ENCODE data around the gene MRPS17. TPM values are rescaled to one million over a fixed set of nuclear protein-coding genes. Genes with fewer than 3 reads are reported as not detected.
"Not testable (repeated sequence)": the region's sequence is repeated elsewhere in the genome, so short reads cannot be mapped to it uniquely, and the experiment has no call there.

MRPS17 gene
- total RNA-seq, result 10 to 100 TPM; 17.9 to 18.8 TPM
- long read RNA-seq, transcript MRPS17-201 (3 exons, 1,845 nt), result major isoform, 11 of 12 reads
- long read RNA-seq, partial matches to known transcripts, result 0 of 12 reads
- long read RNA-seq, other reads (novel, unspliced or antisense), result 1 of 12 reads

- peak; percentile 100 for ATAC-seq
- intact Hi-C loops (cut with DNase I), result no loop called here
- DNase-seq, result peak; percentile 92
Measured at GRCh38 chr7:55951637-55952351, at the start of gene MRPS17. MRPS17 (plus strand) TSS chr7:55951877; CDS start chr7:55953196, 1,319 bp downstream.

- DNase-seq, result no peak
- intact Hi-C loops (cut with DNase I), result no loop called here
- ATAC-seq, result no peak
Measured at GRCh38 chr7:55903985-55904759, 47.5 kb upstream of the MRPS17 start.

- intact Hi-C loops (cut with DNase I), result no loop called here
- DNase-seq (no peak), ATAC-seq (no peak)
Measured at GRCh38 chr7:55912748-55913158, 38.9 kb upstream of the MRPS17 start.

GRCh38 chr7:55917771-55918170 is 33.9 kb upstream of the MRPS17 start:
- DNase-seq (no peak), ATAC-seq (no peak)
- intact Hi-C loops (cut with DNase I), result no loop called here

GRCh38 chr7:55928006-55928767 is 23.5 kb upstream of the MRPS17 start:
- ATAC-seq, result no peak
- intact Hi-C loops (cut with DNase I), result no loop called here
- DNase-seq, result no peak

GRCh38 chr7:55931421-55932151 is 20.1 kb upstream of the MRPS17 start:
- no peak for DNase-seq
- ATAC-seq, result no peak
- intact Hi-C loops (cut with DNase I), result no loop called here

- no peak for DNase-seq
- no peak for ATAC-seq
- intact Hi-C loops (cut with DNase I), result no loop called here
Measured at GRCh38 chr7:55939514-55940123, 12.1 kb upstream of the MRPS17 start.

GRCh38 chr7:55946545-55946944 is 5.1 kb upstream of the MRPS17 start:
- intact Hi-C loops (cut with DNase I), result no loop called here
- ATAC-seq (no peak), DNase-seq (no peak)

GRCh38 chr7:55952352-55952671 is 635 bp downstream of the MRPS17 start:
- DNase-seq; intact Hi-C loops (cut with DNase I); ATAC-seq: not testable (repeated sequence)

GRCh38 chr7:55953707-55954475 is 2.2 kb downstream of the MRPS17 start:
- ATAC-seq (no peak), DNase-seq (no peak)
- intact Hi-C loops (cut with DNase I), result no loop called here

- ATAC-seq (no peak), DNase-seq (no peak)
- intact Hi-C loops (cut with DNase I), result no loop called here
Measured at GRCh38 chr7:55957190-55957589, 5.5 kb downstream of the MRPS17 start.

- no peak for DNase-seq
- intact Hi-C loops (cut with DNase I), result loop anchor here in 1 of 2 donors (5.0 kb wide), 1 partner anchor 75 kb away; the partner anchor contains the start of gene ZNF713
Measured at GRCh38 chr7:55962014-55962413, 10.3 kb downstream of the MRPS17 start.

GRCh38 chr7:55963584-55964168 is 12.0 kb downstream of the MRPS17 start:
- intact Hi-C loops (cut with DNase I), result loop anchor here in 1 of 2 donors (5.0 kb wide), 1 partner anchor 76 kb away; the partner anchor contains the start of gene ZNF713
- ATAC-seq (no peak), DNase-seq (no peak)

More at GRCh38 chr7:55962014-55962413, 10.3 kb downstream of the MRPS17 start:
- ATAC-seq, result no peak

GRCh38 chr7:55964261-55965099 is 12.8 kb downstream of the MRPS17 start, which contains the start of gene NIPSNAP2:
NIPSNAP2 (plus strand) TSS chr7:55964585; CDS start chr7:55964610, 25 bp downstream.
- intact Hi-C loops (cut with DNase I), result loop anchor here in 1 of 2 donors (5.0 kb wide), 1 partner anchor 77 kb away; the partner anchor contains the start of gene ZNF713
- DNase-seq (peak; percentile 90), ATAC-seq (peak; percentile 93 to 96)

- intact Hi-C loops (cut with DNase I), result no loop called here
- DNase-seq (no peak), ATAC-seq (no peak)
Measured at GRCh38 chr7:55965100-55965470, 13.4 kb downstream of the MRPS17 start.

GRCh38 chr7:55965805-55966421 is 14.2 kb downstream of the MRPS17 start:
- intact Hi-C loops (cut with DNase I), result no loop called here

More at GRCh38 chr7:55965805-55966421, 14.2 kb downstream of the MRPS17 start:
- peak; percentile 23 to 55 for ATAC-seq
- DNase-seq, result peak; percentile 40
